ENCODE results near the gene CIC.
"Not testable (repeated sequence)": the region's sequence is repeated elsewhere in the genome, so short reads cannot be mapped to it uniquely, and the experiment has no call there.

CIC gene

GRCh38 chr19:42254089-42254849 lies 14.8 kb upstream of the CIC start:
- in situ Hi-C loops (cut with HindIII; ENCODE audit: low sequenced_read_pairs) = no loop called here

- in situ Hi-C loops (cut with HindIII; ENCODE audit: low sequenced_read_pairs) = no loop called here
Observed at GRCh38 chr19:42254850-42255765, 13.9 kb upstream of the CIC start, which contains the start of gene ERF. Gene ERF (minus strand): TSS chr19:42255128. CDS start chr19:42254999, 129 bp downstream.

- in situ Hi-C loops (cut with HindIII; ENCODE audit: low sequenced_read_pairs) = no loop called here
Observed at GRCh38 chr19:42255766-42256745, 13.0 kb upstream of the CIC start.

GRCh38 chr19:42257842-42258241 lies 11.2 kb upstream of the CIC start:
- in situ Hi-C loops (cut with HindIII; ENCODE audit: low sequenced_read_pairs) = not testable (repeated sequence)

GRCh38 chr19:42261763-42262162 lies 7.3 kb upstream of the CIC start:
- in situ Hi-C loops (cut with HindIII; ENCODE audit: low sequenced_read_pairs) = no loop called here

GRCh38 chr19:42266105-42266504 lies 2.9 kb upstream of the CIC start:
- in situ Hi-C loops (cut with HindIII; ENCODE audit: low sequenced_read_pairs) = not testable (repeated sequence)

GRCh38 chr19:42266928-42267603 lies 2.0 kb upstream of the CIC start:
- in situ Hi-C loops (cut with HindIII; ENCODE audit: low sequenced_read_pairs) = not testable (repeated sequence)

- in situ Hi-C loops (cut with HindIII; ENCODE audit: low sequenced_read_pairs) = no loop called here
Observed at GRCh38 chr19:42267644-42268141, 1.4 kb upstream of the CIC start.

- in situ Hi-C loops (cut with HindIII; ENCODE audit: low sequenced_read_pairs) = no loop called here
Observed at GRCh38 chr19:42268142-42268703, 829 bp upstream of the CIC start.

GRCh38 chr19:42269478-42270345 lies 660 bp downstream of the CIC start:
- in situ Hi-C loops (cut with HindIII; ENCODE audit: low sequenced_read_pairs) = no loop called here

GRCh38 chr19:42270346-42271044 lies 1.4 kb downstream of the CIC start:
- in situ Hi-C loops (cut with HindIII; ENCODE audit: low sequenced_read_pairs) = no loop called here

GRCh38 chr19:42271045-42271419 lies 2.0 kb downstream of the CIC start:
- in situ Hi-C loops (cut with HindIII; ENCODE audit: low sequenced_read_pairs) = no loop called here

GRCh38 chr19:42271861-42272534 lies 2.9 kb downstream of the CIC start:
- in situ Hi-C loops (cut with HindIII; ENCODE audit: low sequenced_read_pairs) = no loop called here

- in situ Hi-C loops (cut with HindIII; ENCODE audit: low sequenced_read_pairs) = no loop called here
Observed at GRCh38 chr19:42272535-42272897, 3.5 kb downstream of the CIC start.

GRCh38 chr19:42272989-42273406 lies 3.9 kb downstream of the CIC start:
- in situ Hi-C loops (cut with HindIII; ENCODE audit: low sequenced_read_pairs) = no loop called here

- in situ Hi-C loops (cut with HindIII; ENCODE audit: low sequenced_read_pairs) = no loop called here
Observed at GRCh38 chr19:42273407-42274064, 4.5 kb downstream of the CIC start.

GRCh38 chr19:42274065-42274682 lies 5.1 kb downstream of the CIC start:
- in situ Hi-C loops (cut with HindIII; ENCODE audit: low sequenced_read_pairs) = no loop called here

All from DLD1 (cell line).